ENCODE results near the gene TTC34. TPM values are rescaled to one million over a fixed set of nuclear protein-coding genes. Genes with fewer than 3 reads are reported as not detected.

The TTC34 gene
- total RNA-seq, 4 donors from 2014 or later: 0.84 to 1.2 (median 1.0) TPM

DNA sequence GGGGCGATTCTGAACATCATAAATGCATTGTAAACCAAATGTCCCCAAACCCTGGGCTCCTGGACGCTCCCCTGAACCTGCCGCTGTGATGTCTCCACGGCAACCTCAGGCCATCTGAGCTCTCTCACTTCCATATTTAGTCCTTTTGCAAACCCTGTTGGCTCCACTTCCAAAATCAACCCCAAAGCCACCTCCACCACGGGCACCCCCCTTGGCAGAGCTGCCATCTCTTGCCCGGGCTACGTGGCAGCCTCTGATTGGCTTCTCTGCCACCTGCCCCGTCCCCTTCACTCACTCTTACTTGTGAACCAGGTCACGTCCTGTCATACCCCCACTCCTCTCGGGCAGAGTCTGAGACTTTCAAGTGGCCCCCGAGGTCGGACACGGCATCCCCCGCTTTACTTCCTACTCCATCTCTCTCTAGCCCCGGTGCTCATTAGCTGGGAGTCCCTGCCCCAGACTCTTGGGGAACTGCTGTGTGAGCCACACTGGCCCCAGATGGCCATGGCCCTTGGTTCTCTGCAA lies 199.1 kb downstream of the TTC34 start:
- peak in 1 of 2 donors; percentile 6 for DNase-seq (ENCODE audit: low spot score in 2 of 2)
- H3K36me3 ChIP-seq: no peaks in the 10 kb centered on the region
- WGBS, 2 donors: 70 to 72% methylated on average over 15 of the region's 15 CpGs
- peaks cover 0 to 4% (median 0%) of the 10 kb centered on the region in 4 donors for H3K4me1 ChIP-seq
- H3K27me3 ChIP-seq: peaks cover 0 to 6% of the 10 kb centered on the region in 2 donors
- no peak for TF ChIP-seq EP300 (IDR thresholded peaks at IDR 0.05)
- TF ChIP-seq, protein P1, sequence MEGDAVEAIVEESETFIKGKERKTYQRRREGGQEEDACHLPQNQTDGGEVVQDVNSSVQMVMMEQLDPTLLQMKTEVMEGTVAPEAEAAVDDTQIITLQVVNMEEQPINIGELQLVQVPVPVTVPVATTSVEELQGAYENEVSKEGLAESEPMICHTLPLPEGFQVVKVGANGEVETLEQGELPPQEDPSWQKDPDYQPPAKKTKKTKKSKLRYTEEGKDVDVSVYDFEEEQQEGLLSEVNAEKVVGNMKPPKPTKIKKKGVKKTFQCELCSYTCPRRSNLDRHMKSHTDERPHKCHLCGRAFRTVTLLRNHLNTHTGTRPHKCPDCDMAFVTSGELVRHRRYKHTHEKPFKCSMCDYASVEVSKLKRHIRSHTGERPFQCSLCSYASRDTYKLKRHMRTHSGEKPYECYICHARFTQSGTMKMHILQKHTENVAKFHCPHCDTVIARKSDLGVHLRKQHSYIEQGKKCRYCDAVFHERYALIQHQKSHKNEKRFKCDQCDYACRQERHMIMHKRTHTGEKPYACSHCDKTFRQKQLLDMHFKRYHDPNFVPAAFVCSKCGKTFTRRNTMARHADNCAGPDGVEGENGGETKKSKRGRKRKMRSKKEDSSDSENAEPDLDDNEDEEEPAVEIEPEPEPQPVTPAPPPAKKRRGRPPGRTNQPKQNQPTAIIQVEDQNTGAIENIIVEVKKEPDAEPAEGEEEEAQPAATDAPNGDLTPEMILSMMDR (IDR thresholded peaks at IDR 0.05): no peak
- TF ChIP-seq POLR2A (IDR thresholded peaks at IDR 0.05): no peak
- H3K9me3 ChIP-seq: peaks cover 0 to 45% (median 3%) of the 10 kb centered on the region in 4 donors
- no peak overlapping the region for H3K27ac ChIP-seq
- no peak overlapping the region for H3K4me3 ChIP-seq

DNA sequence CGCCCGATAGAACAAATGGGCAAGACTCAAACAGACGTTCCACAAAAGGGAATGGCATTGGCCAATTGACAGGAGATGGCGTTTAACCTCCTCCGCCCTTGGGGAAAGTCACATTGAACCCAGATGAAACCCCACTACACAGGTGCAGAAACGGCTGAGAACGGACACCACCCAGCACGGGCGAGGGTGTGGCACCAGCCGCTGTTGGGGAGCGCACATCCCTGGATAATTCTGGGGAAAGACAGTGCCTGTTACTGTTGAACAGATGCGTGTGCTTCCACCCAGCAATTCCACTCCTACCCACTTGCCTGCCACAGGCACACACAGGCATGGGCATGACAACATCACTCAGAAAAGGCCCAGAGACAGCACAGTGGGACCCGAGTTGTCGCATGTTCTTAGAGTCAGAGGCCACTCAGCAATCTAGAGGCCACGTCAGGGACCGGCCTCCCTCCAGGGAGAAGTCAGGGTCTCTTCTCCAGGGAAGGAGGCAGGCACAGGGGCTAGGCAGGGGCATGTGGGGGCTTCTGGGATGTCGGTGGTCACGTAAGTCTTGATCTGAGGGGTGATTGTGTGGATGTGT lies 199.7 kb downstream of the TTC34 start:
- H3K27ac ChIP-seq: no peak overlapping the region
- 75 to 87% methylated on average over 18 of the region's 18 CpGs for WGBS, 2 donors
- H3K4me1 ChIP-seq: no peaks in the 10 kb centered on the region
- no peaks in the 10 kb centered on the region for H3K36me3 ChIP-seq
- no peak overlapping the region for H3K4me3 ChIP-seq
- H3K9me3 ChIP-seq: peaks cover 0 to 45% (median 3%) of the 10 kb centered on the region in 4 donors
- TF ChIP-seq EP300 (IDR thresholded peaks at IDR 0.05) (no peak), POLR2A (IDR thresholded peaks at IDR 0.05) (no peak)
- TF ChIP-seq, protein P1 (IDR thresholded peaks at IDR 0.05): no peak
- peaks cover 0 to 6% of the 10 kb centered on the region in 2 donors for H3K27me3 ChIP-seq
- DNase-seq (ENCODE audit: low spot score in 2 of 2): peak in 1 of 2 donors; percentile 4

DNA sequence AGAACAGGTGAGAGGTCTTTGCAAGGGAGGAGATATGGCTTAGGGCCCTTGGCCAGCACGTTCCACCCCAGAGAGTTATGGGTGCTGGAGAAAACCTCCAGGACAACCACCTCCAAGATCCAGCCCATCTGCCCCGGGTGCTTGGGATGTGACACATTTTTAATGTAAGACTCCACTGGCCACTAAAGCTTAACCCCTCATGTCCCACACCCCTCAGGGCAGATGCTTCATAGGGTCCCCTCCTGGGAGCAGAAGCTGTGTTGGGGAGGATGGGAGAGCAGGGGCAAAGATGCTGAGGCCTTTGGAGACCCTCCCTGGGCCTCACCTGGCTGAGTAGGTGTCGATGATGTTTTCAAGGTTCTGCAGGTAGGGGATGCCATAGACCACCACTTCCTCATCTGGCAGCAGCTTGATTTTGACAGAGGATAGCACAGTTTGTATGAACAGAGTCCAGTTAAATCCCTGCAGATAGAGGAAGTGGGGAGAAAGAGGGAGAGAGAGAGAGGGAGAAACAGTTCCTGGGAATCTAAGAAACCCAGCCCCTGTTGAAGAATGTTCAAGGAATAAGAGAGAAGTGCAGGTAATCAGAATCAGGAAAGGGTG lies 203.1 kb downstream of the TTC34 start:
- no peak for DNase-seq (ENCODE audit: low spot score in 2 of 2)
- H3K4me1 ChIP-seq: peaks cover 0 to 11% (median 0%) of the 10 kb centered on the region in 4 donors
- no peaks in the 10 kb centered on the region for H3K36me3 ChIP-seq
- H3K27me3 ChIP-seq: peaks cover 0 to 9% of the 10 kb centered on the region in 2 donors
- no peak for TF ChIP-seq EP300 (IDR thresholded peaks at IDR 0.05)
- TF ChIP-seq, protein P1 (IDR thresholded peaks at IDR 0.05): no peak
- TF ChIP-seq POLR2A (IDR thresholded peaks at IDR 0.05): no peak
- H3K9me3 ChIP-seq: peaks cover 0 to 45% (median 3%) of the 10 kb centered on the region in 4 donors
- H3K27ac ChIP-seq: no peak overlapping the region
- no peak overlapping the region for H3K4me3 ChIP-seq
- 62 to 74% methylated on average over 3 of the region's 3 CpGs for WGBS, 2 donors

DNA sequence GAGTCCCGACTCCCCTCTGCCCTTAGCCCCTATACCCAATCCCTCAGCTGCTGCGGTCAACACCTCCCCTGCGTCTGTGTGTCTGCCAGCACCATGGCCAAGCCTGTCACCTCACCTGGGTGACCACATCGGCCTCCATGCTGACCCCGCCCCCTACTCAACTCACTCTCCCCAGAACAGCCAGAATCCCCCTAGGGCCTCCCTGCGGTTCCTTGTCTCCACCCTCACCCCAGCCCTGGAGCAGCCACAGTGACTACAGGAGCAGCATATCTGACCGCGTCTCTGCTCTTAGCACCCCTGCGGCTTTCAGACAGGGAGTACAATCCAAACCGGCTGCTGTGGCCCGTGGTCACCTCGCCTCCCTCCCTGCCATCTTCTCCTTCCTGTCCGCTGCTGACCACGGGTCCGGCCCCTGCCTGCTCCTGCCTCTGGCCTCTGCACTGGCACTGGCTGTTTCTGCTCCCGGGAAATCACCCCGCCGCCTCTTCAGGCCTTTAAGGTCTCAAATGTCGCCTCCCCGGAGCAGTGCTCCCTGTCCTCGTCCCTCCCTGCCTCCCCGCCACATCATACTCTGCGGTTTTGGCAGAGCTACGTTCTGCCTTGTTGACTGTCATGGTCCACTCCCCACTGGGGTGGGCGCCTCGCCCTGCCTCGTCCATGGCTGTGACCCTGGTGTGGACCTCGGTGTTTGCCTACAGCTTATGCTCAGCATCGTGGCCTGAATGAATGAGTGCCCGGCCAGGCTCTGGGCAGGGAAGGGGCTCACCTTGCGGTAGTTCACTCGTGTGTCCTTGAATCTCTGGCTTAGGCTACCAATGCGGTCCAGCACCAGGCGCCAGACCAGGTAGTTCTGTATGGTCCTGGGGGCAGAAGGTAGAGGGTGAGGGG lies 203.8 kb downstream of the TTC34 start:
- peak in 1 of 2 donors; percentile 1 for DNase-seq (ENCODE audit: low spot score in 2 of 2)
- Histone ChIP-seq H3K36me3 (no peaks in the 10 kb centered on the region), H3K4me1 (peaks cover 0 to 14% (median 0%) of the 10 kb centered on the region in 4 donors), H3K27ac (no peak overlapping the region), H3K27me3 (peaks cover 0 to 13% of the 10 kb centered on the region in 2 donors), H3K4me3 (no peak overlapping the region), H3K9me3 (peaks cover 0 to 45% (median 3%) of the 10 kb centered on the region in 4 donors)
- TF ChIP-seq POLR2A (IDR thresholded peaks at IDR 0.05) (no peak), EP300 (IDR thresholded peaks at IDR 0.05) (no peak)
- TF ChIP-seq, protein P1 (IDR thresholded peaks at IDR 0.05): no peak
- WGBS, 2 donors: 77 to 78% methylated on average over 34 of the region's 34 CpGs
